Calu3 (cell line): Measurements from ENCODE around the gene CST8. TPM values are rescaled to one million over a fixed set of nuclear protein-coding genes. Genes with fewer than 3 reads are reported as not detected.

Experiments used
- Bru-seq: library from RNA; stranded (reverse); fragments of 400-500 nt; gene quantifications from one replicate; lab custom pipeline; 2021; lab: Mats Ljungman, UMichigan
- BruChase-seq, 2 experiments: library from RNA; stranded (reverse); fragments of 400-500 nt; gene quantifications; one replicate each; lab custom pipeline; 2021; lab: Mats Ljungman, UMichigan
- BruUV-seq: library from RNA; stranded (reverse); fragments of 400-500 nt; replicated peaks from 2 replicates; lab custom pipeline; 2021; lab: Mats Ljungman, UMichigan
- CTCF ChIA-PET: fragments of 300-600 bp; sonication (Branson Sonifier 250); formaldehyde crosslinking; loops from one replicate; lab custom pipeline; 2022; ENCODE audit warnings: antibody characterized with exemption; lab: Charles Lee
- DNase-seq: peaks from one replicate; pipeline ENCODE4 v3.0.0; 2022
- H3K27ac Mint-ChIP-seq: one replicate; pipeline ENCODE4 v1.8.0; 2022; ENCODE audit warnings: mixed read lengths; ENCODE audit not compliant: unreplicated experiment
- H3K27me3 Mint-ChIP-seq: one replicate; pipeline ENCODE4 v1.8.0; 2022; ENCODE audit warnings: mixed read lengths; ENCODE audit not compliant: unreplicated experiment
- H3K36me3 Mint-ChIP-seq: one replicate; pipeline ENCODE4 v1.8.0; 2022; ENCODE audit warnings: mild to moderate bottlenecking, moderate library complexity, mixed read lengths; ENCODE audit not compliant: insufficient read depth, unreplicated experiment
- H3K4me1 Mint-ChIP-seq: one replicate; pipeline ENCODE4 v1.8.0; 2022; ENCODE audit warnings: mild to moderate bottlenecking, low read depth, mixed read lengths; ENCODE audit not compliant: unreplicated experiment
- H3K4me3 Mint-ChIP-seq: one replicate; pipeline ENCODE4 v1.8.0; 2022; ENCODE audit warnings: mild to moderate bottlenecking, low read depth, moderate library complexity, mixed read lengths; ENCODE audit not compliant: unreplicated experiment
- H3K9me3 Mint-ChIP-seq: one replicate; pipeline ENCODE4 v1.8.0; 2022; ENCODE audit warnings: low read depth, mixed read lengths; ENCODE audit not compliant: unreplicated experiment
- intact Hi-C: fragments of 100-400 bp; cut with micrococcal nuclease; formaldehyde crosslinking; loops from one replicate; pipeline ENCODE4 v1.10.0; 2022; ENCODE audit not compliant: unreplicated experiment
- long read RNA-seq: library from polyadenylated mRNA; stranded (forward); transcript quantifications from one replicate; pipeline ENCODE4 v2.0.0, GENCODE V29; 2022
- total RNA-seq: library from RNA; stranded (reverse); gene quantifications from 2 replicates; pipeline ENCODE4 v1.2.3, GENCODE V29; 2022
- TF ChIP-seq, protein P1 (sequence below): fragments of 200-600 bp; IDR thresholded peaks from one replicate; pipeline ENCODE4 v1.8.0; 2022; ENCODE audit warnings: antibody characterized with exemption; ENCODE audit not compliant: unreplicated experiment

CST8 gene, protein sequence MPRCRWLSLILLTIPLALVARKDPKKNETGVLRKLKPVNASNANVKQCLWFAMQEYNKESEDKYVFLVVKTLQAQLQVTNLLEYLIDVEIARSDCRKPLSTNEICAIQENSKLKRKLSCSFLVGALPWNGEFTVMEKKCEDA
- total RNA-seq (not detected in 2 replicates), Bru-seq, nascent RNA (not detected), BruChase-seq, experiment 1, labeled RNA remaining after a 6-hour chase (not detected), BruChase-seq, experiment 2, labeled RNA remaining after a 2-hour chase (not detected)
- long read RNA-seq: 0 reads

DNA sequence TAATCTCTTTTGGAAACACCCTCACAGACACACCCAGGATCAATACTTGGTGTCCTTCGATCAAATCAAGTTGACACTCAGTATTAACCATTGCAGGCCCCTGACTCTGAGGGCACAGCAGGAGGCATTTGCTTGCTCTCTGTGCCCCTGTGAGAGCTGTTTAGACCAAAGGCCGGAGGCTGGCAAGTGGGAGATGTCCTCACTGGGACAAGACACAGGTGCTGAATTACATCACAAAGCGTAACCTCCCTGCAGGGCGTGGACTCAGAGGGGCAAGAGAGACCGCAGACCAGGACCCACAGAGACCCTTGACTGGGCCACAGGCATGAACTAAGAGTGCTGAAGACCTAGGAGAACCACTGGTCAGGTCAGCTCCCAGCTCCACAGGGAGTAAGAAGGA is at the start of gene CST8:
CST8 (plus strand) TSS at position 301 of the 400 bp plus-strand sequence. CDS start 551 bp downstream, outside the sequence.
- no TSS peak for BruUV-seq
- TF ChIP-seq, protein P1, sequence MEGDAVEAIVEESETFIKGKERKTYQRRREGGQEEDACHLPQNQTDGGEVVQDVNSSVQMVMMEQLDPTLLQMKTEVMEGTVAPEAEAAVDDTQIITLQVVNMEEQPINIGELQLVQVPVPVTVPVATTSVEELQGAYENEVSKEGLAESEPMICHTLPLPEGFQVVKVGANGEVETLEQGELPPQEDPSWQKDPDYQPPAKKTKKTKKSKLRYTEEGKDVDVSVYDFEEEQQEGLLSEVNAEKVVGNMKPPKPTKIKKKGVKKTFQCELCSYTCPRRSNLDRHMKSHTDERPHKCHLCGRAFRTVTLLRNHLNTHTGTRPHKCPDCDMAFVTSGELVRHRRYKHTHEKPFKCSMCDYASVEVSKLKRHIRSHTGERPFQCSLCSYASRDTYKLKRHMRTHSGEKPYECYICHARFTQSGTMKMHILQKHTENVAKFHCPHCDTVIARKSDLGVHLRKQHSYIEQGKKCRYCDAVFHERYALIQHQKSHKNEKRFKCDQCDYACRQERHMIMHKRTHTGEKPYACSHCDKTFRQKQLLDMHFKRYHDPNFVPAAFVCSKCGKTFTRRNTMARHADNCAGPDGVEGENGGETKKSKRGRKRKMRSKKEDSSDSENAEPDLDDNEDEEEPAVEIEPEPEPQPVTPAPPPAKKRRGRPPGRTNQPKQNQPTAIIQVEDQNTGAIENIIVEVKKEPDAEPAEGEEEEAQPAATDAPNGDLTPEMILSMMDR: no peak
- CTCF ChIA-PET: no interaction called here
- no peaks in the 10 kb centered on the region for H3K4me1 Mint-ChIP-seq
- H3K27me3 Mint-ChIP-seq: no peaks in the 10 kb centered on the region
- no peak within 1 kb of the TSS for H3K27ac Mint-ChIP-seq
- no peak for DNase-seq
- intact Hi-C loops: no loop called here
- H3K36me3 Mint-ChIP-seq: no peaks in the 10 kb centered on the region
- no peak within 1 kb of the TSS for H3K4me3 Mint-ChIP-seq
- no peaks in the 10 kb centered on the region for H3K9me3 Mint-ChIP-seq

DNA sequence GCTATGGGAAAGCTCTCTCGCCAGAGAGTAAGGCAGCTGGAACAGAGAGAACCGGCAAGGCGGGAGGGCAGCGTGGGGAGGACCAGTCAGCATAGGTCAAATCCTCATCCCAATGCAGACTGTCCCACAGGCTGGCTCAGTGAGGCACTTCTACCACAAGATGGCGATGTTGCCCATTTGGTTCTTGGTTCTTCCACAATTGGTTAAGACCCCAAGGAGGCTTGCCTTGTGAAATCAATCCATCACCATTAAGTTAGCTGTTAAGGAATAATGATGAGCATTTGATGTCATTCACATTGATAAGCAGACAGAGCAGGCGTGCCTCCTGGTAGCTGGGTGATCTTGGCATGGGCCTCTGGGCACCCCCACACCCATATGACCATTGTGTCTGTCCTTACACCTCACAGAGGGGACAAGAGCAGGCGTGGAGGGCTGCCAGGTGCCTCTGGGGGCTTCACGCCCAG is 49.0 kb upstream of the CST8 start:
- TF ChIP-seq, protein P1: peak; percentile 42
- no peak overlapping the region for H3K27ac Mint-ChIP-seq

DNA sequence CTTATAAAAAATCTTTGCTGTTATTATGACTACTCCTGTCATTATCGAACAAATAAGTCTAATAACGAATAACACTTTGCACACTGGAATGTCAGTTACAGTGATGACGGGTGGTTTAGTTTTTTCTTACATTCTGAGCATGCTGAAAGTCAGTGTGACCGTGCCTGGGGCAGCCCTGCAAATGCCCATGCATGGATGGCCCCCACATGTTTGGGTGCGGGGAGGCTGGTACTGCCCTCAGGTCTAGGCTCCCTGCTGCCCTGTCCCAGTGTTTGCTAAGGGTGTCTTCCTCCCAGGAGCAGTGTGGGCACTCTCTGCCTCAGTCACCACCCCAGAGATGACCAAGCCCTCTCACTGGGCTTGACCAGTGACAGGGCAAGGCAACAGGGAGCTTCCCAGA is 48.5 kb upstream of the CST8 start:
- H3K4me3 Mint-ChIP-seq: no peak overlapping the region
- TF ChIP-seq, protein P1: no peak
- intact Hi-C loops: loop anchor here (1.0 to 5.0 kb wide), 2 partner anchors 164 to 220 kb away; no protein-coding TSS in a partner anchor
- BruUV-seq: no TSS peak
- H3K4me1 Mint-ChIP-seq: no peaks in the 10 kb centered on the region
- CTCF ChIA-PET: no interaction called here
- no peaks in the 10 kb centered on the region for H3K9me3 Mint-ChIP-seq
- no peaks in the 10 kb centered on the region for H3K36me3 Mint-ChIP-seq
- H3K27me3 Mint-ChIP-seq: no peaks in the 10 kb centered on the region
- no peak overlapping the region for H3K27ac Mint-ChIP-seq
- no peak for DNase-seq

More for the DNA sequence above, 49.0 kb upstream of the CST8 start:
- BruUV-seq: no TSS peak
- Mint-ChIP-seq H3K4me3 (no peak overlapping the region), H3K9me3 (no peaks in the 10 kb centered on the region), H3K27me3 (no peaks in the 10 kb centered on the region), H3K36me3 (no peaks in the 10 kb centered on the region), H3K4me1 (no peaks in the 10 kb centered on the region)
- peak; percentile 45 for DNase-seq
- intact Hi-C loops: loop anchor here (1.0 to 5.0 kb wide), 2 partner anchors 164 to 220 kb away; no protein-coding TSS in a partner anchor
- CTCF ChIA-PET: interaction anchor here (0.7 kb wide), 1 partner anchor 83 kb away, joined by 3 read pairs; no protein-coding TSS in a partner anchor

DNA sequence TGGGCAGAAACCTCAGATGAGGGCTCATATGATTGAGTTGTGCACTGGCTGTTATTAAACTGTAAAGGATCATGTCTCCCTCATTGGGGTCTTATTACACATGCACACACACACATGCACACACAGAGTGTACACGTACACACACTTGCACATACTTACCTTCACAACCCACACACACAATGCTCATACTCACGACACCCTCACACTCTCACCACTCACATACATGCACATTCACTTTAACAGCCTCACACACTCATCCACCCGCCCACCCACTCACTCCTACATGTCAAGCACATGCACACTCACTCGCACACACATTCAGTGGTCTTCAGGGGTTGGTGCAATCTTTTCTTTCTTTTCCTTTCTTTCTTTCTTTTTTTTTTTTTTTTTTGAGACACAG is 46.1 kb upstream of the CST8 start:
- Mint-ChIP-seq H3K4me1 (no peaks in the 10 kb centered on the region), H3K27ac (no peak overlapping the region), H3K27me3 (no peaks in the 10 kb centered on the region), H3K36me3 (no peaks in the 10 kb centered on the region), H3K9me3 (no peaks in the 10 kb centered on the region), H3K4me3 (no peak overlapping the region)
- no peak for DNase-seq
- intact Hi-C loops: loop anchor here (5.0 kb wide), 1 partner anchor 217 kb away; no protein-coding TSS in a partner anchor
- CTCF ChIA-PET: no interaction called here
- BruUV-seq: no TSS peak
- TF ChIP-seq, protein P1: no peak
